HEK293 (cell line): ENCODE results near the gene TMEM273.

Experiments used
- REST ChIP-seq: fragments of 450-650 bp; formaldehyde crosslinking; IDR thresholded peaks from 2 replicates; pipeline ENCODE4 v1.5.1; 2016; ENCODE audit warnings: missing biosample characterization, missing genetic modification characterization
- TCF7L2 ChIP-seq: IDR thresholded peaks from 2 replicates; pipeline ENCODE4 v1.6.1; 2011; ENCODE audit warnings: low read depth, mild to moderate bottlenecking, inconsistent platforms, low read length, moderate library complexity, borderline replicate concordance
- YY1 ChIP-seq: fragments of 450-650 bp; formaldehyde crosslinking; IDR thresholded peaks from 2 replicates; pipeline ENCODE4 v1.5.1; 2018; ENCODE audit warnings: missing biosample characterization, missing genetic modification characterization
- ZNF16 ChIP-seq: fragments of 450-650 bp; formaldehyde crosslinking; IDR thresholded peaks from 2 replicates; pipeline ENCODE4 v1.5.1; 2016; ENCODE audit warnings: low read depth, missing biosample characterization, missing genetic modification characterization
- ZNF335 ChIP-seq: fragments of 450-650 bp; formaldehyde crosslinking; conservative IDR thresholded peaks from 2 replicates; pipeline ENCODE4 v1.5.1; 2016; ENCODE audit warnings: missing biosample characterization, missing genetic modification characterization
- ZNF416 ChIP-seq: fragments of 450-650 bp; formaldehyde crosslinking; IDR thresholded peaks from 2 replicates; pipeline ENCODE4 v1.5.1; 2016; ENCODE audit warnings: missing biosample characterization, missing genetic modification characterization
- ZNF623 ChIP-seq: fragments of 450-650 bp; formaldehyde crosslinking; IDR thresholded peaks from 2 replicates; pipeline ENCODE4 v1.5.1; 2016; ENCODE audit warnings: missing biosample characterization, missing genetic modification characterization
- ZNF692 ChIP-seq: fragments of 450-650 bp; formaldehyde crosslinking; IDR thresholded peaks from 2 replicates; pipeline ENCODE4 v1.5.1; 2016; ENCODE audit warnings: missing biosample characterization, missing genetic modification characterization
- ZNF707 ChIP-seq: fragments of 450-650 bp; formaldehyde crosslinking; IDR thresholded peaks from 2 replicates; pipeline ENCODE4 v1.5.1; 2016; ENCODE audit warnings: missing biosample characterization, missing genetic modification characterization
- TF ChIP-seq, protein P1 (sequence below): fragments of 450-650 bp; formaldehyde crosslinking; IDR thresholded peaks from 2 replicates; pipeline ENCODE4 v1.5.1; 2016; ENCODE audit warnings: missing biosample characterization, missing genetic modification characterization
- TF ChIP-seq, protein P2 (sequence below): fragments of 450-650 bp; formaldehyde crosslinking; conservative IDR thresholded peaks from 2 replicates; pipeline ENCODE4 v1.5.1; 2016; ENCODE audit warnings: low read depth, missing biosample characterization, missing genetic modification characterization

DNA sequence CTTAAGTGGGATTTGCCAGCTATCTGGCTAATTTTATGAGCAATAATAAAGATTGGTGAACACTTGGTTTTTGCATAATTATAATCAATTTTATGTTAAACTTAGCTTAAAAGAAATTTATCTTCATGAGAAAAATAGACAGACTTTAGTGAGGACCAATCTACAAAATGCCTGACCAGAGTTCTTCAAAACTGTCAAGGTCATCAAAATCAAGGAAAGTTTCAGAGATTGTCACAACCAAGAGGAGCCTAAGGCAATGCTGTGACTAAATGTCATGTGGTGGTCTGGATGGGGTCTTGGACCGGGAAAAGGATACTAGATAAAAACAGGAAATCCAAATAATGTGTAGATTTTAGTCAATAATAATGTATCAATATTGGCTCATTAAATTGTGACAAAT is 36.7 kb downstream of the TMEM273 start:
- TF ChIP-seq ZNF707 (tag by site-specific recombination) = no peak
- TF ChIP-seq, protein P1, sequence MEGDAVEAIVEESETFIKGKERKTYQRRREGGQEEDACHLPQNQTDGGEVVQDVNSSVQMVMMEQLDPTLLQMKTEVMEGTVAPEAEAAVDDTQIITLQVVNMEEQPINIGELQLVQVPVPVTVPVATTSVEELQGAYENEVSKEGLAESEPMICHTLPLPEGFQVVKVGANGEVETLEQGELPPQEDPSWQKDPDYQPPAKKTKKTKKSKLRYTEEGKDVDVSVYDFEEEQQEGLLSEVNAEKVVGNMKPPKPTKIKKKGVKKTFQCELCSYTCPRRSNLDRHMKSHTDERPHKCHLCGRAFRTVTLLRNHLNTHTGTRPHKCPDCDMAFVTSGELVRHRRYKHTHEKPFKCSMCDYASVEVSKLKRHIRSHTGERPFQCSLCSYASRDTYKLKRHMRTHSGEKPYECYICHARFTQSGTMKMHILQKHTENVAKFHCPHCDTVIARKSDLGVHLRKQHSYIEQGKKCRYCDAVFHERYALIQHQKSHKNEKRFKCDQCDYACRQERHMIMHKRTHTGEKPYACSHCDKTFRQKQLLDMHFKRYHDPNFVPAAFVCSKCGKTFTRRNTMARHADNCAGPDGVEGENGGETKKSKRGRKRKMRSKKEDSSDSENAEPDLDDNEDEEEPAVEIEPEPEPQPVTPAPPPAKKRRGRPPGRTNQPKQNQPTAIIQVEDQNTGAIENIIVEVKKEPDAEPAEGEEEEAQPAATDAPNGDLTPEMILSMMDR (tag by site-specific recombination) = no peak
- TF ChIP-seq ZNF416 = no peak
- TF ChIP-seq, protein P2, sequence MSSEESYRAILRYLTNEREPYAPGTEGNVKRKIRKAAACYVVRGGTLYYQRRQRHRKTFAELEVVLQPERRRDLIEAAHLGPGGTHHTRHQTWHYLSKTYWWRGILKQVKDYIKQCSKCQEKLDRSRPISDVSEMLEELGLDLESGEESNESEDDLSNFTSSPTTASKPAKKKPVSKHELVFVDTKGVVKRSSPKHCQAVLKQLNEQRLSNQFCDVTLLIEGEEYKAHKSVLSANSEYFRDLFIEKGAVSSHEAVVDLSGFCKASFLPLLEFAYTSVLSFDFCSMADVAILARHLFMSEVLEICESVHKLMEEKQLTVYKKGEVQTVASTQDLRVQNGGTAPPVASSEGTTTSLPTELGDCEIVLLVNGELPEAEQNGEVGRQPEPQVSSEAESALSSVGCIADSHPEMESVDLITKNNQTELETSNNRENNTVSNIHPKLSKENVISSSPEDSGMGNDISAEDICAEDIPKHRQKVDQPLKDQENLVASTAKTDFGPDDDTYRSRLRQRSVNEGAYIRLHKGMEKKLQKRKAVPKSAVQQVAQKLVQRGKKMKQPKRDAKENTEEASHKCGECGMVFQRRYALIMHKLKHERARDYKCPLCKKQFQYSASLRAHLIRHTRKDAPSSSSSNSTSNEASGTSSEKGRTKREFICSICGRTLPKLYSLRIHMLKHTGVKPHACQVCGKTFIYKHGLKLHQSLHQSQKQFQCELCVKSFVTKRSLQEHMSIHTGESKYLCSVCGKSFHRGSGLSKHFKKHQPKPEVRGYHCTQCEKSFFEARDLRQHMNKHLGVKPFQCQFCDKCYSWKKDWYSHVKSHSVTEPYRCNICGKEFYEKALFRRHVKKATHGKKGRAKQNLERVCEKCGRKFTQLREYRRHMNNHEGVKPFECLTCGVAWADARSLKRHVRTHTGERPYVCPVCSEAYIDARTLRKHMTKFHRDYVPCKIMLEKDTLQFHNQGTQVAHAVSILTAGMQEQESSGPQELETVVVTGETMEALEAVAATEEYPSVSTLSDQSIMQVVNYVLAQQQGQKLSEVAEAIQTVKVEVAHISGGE = no peak
- no peak for TF ChIP-seq YY1 (tag by site-specific recombination)
- TF ChIP-seq ZNF692 (tag by site-specific recombination) = no peak
- no peak for TF ChIP-seq REST (tag by site-specific recombination)
- TF ChIP-seq ZNF335 = no peak
- TF ChIP-seq ZNF16 (tag by site-specific recombination) = no peak
- TF ChIP-seq ZNF623 (tag by site-specific recombination) = no peak
- no peak for TF ChIP-seq TCF7L2
